Kidney epithelial cell (primary cell): ENCODE results near the gene TAF6L. TPM values are rescaled to one million over a fixed set of nuclear protein-coding genes. Genes with fewer than 3 reads are reported as not detected.

Experiments
- DNase-seq: peaks from one replicate; pipeline ENCODE4 v3.0.0-alpha.2; 2010; ENCODE audit warnings: low read depth
- H3K27me3 ChIP-seq: 2 replicates; pipeline ENCODE4 v1.6.0; 2011; ENCODE audit warnings: low read length; ENCODE audit not compliant: control insufficient read depth, insufficient read depth
- H3K36me3 ChIP-seq: 2 replicates; pipeline ENCODE4 v1.5.1; 2011; ENCODE audit warnings: low read length; ENCODE audit not compliant: control insufficient read depth, insufficient read depth
- H3K4me3 ChIP-seq: 2 replicates; pipeline ENCODE4 v1.5.1; 2011; ENCODE audit warnings: low read depth, mild to moderate bottlenecking, control low read depth, low read length
- CTCF ChIP-seq: IDR thresholded peaks from 2 replicates; pipeline ENCODE4 v1.5.1; 2011; ENCODE audit warnings: mild to moderate bottlenecking, moderate library complexity, low read length, control low read depth, inconsistent platforms; ENCODE audit not compliant: insufficient read depth, poor library complexity, severe bottlenecking
- total RNA-seq: library from RNA; depleted of rRNA; stranded (reverse); fragments of >200 nt; gene quantifications from 2 replicates; pipeline ENCODE4 v1.2.3, GENCODE V29; 2015

The TAF6L gene
- total RNA-seq, 1 donor from 2014 or later: 29.1 TPM

GRCh38 chr11:62777389-62777788, 6.2 kb downstream of the TAF6L start:
- H3K27me3 ChIP-seq: no peaks in the 10 kb centered on the region
- TF ChIP-seq CTCF: no peak
- H3K4me3 ChIP-seq: no peak overlapping the region
- peaks cover 4% of the 10 kb centered on the region for H3K36me3 ChIP-seq
- no peak for DNase-seq

- Histone ChIP-seq H3K36me3 (peaks cover 4% of the 10 kb centered on the region), H3K4me3 (no peak overlapping the region), H3K27me3 (no peaks in the 10 kb centered on the region)
- TF ChIP-seq CTCF: no peak
- DNase-seq: no peak
Measured at GRCh38 chr11:62778441-62778840, 7.2 kb downstream of the TAF6L start.

GRCh38 chr11:62782753-62783152, 11.6 kb downstream of the TAF6L start:
- TF ChIP-seq CTCF: no peak
- Histone ChIP-seq H3K36me3 (peaks cover 2% of the 10 kb centered on the region), H3K4me3 (no peak overlapping the region), H3K27me3 (no peaks in the 10 kb centered on the region)
- no peak for DNase-seq

GRCh38 chr11:62786318-62787004, 15.3 kb downstream of the TAF6L start:
- TF ChIP-seq CTCF: peak; percentile 100
- peaks cover 1% of the 10 kb centered on the region for H3K36me3 ChIP-seq
- no peak for DNase-seq

GRCh38 chr11:62787005-62787759, 16.0 kb downstream of the TAF6L start, which contains the start of gene TMEM179B:
TSS of gene TMEM179B (plus strand) at chr11:62787402. CDS start at chr11:62787432, 30 bp downstream.
- Histone ChIP-seq H3K36me3 (peaks cover 1% of the 10 kb centered on the region), H3K27me3 (no peaks in the 10 kb centered on the region), H3K4me3 (peak within 1 kb of the TSS; percentile 91)
- peak; percentile 96 for DNase-seq
- TF ChIP-seq CTCF: peak; percentile 79

More at GRCh38 chr11:62786318-62787004, 15.3 kb downstream of the TAF6L start:
- Histone ChIP-seq H3K27me3 (no peaks in the 10 kb centered on the region), H3K4me3 (peak overlapping the region; percentile 91)
